ENCODE results near the gene TMEM63B.
"Not testable (repeated sequence)": the region's sequence is repeated elsewhere in the genome, so short reads cannot be mapped to it uniquely, and the experiment has no call there.

The TMEM63B gene
- 17.9 to 20.3 reads per million in 2 donors for total RNA-seq

GRCh38 chr6:44127186-44128019 lies at the start of gene TMEM63B, which contains the start of gene MRPL14:
Gene TMEM63B, plus strand, starts transcription at chr6:44127554. Its CDS starts 7,031 bp downstream, at chr6:44134585.
Gene MRPL14, minus strand, starts transcription at chr6:44127452. Its CDS starts 10,841 bp downstream, at chr6:44116611.
- DNase-seq = peak; percentile 85 to 90 (median 89)

- DNase-seq = no peak
Measured at GRCh38 chr6:44078219-44078826, 49.0 kb upstream of the TMEM63B start.

GRCh38 chr6:44078827-44079671 lies 48.3 kb upstream of the TMEM63B start:
- peak in 4 of 5 experiments; percentile 45 to 68 (median 50) for DNase-seq

- no peak for DNase-seq
Measured at GRCh38 chr6:44079672-44080071, 47.7 kb upstream of the TMEM63B start.

- DNase-seq = no peak
Measured at GRCh38 chr6:44080561-44081521, 46.5 kb upstream of the TMEM63B start.

GRCh38 chr6:44081753-44082152 lies 45.6 kb upstream of the TMEM63B start:
- DNase-seq = no peak

- DNase-seq = no peak
Measured at GRCh38 chr6:44082872-44083321, 44.5 kb upstream of the TMEM63B start.

- DNase-seq = no peak
Measured at GRCh38 chr6:44084231-44085014, 42.9 kb upstream of the TMEM63B start.

GRCh38 chr6:44085219-44085618 lies 42.1 kb upstream of the TMEM63B start:
- DNase-seq = no peak

- DNase-seq = no peak
Measured at GRCh38 chr6:44086931-44087574, 40.3 kb upstream of the TMEM63B start.

GRCh38 chr6:44087623-44088022 lies 39.7 kb upstream of the TMEM63B start:
- DNase-seq = no peak

- no peak for DNase-seq
Measured at GRCh38 chr6:44088827-44089590, 38.3 kb upstream of the TMEM63B start.

- DNase-seq = no peak
Measured at GRCh38 chr6:44090465-44090864, 36.9 kb upstream of the TMEM63B start.

- DNase-seq = not testable (repeated sequence)
Measured at GRCh38 chr6:44091356-44091755, 36.0 kb upstream of the TMEM63B start.

- no peak for DNase-seq
Measured at GRCh38 chr6:44091981-44092884, 35.1 kb upstream of the TMEM63B start.

- DNase-seq = no peak
Measured at GRCh38 chr6:44093066-44093465, 34.3 kb upstream of the TMEM63B start.

- no peak for DNase-seq
Measured at GRCh38 chr6:44093750-44094402, 33.5 kb upstream of the TMEM63B start.
